GM23338 (cell line): ENCODE results near the gene EPC1.

Experiments
- CREB1 ChIP-seq: fragments of 250-450 bp; sonication (Bioruptor Pico); IDR thresholded peaks from 2 replicates; pipeline ENCODE4 v1.5.0; 2020; ENCODE audit warnings: low read depth, mild to moderate bottlenecking, moderate library complexity
- EZH2 ChIP-seq: fragments of 200-600 bp; sonication (generic); IDR thresholded peaks from one replicate; pipeline ENCODE4 v1.8.0; 2017; ENCODE audit warnings: antibody characterized with exemption, mild to moderate bottlenecking, low read depth; ENCODE audit not compliant: unreplicated experiment
- EZH2phosphoT487 ChIP-seq: fragments of 200-600 bp; sonication (generic); IDR thresholded peaks from one replicate; pipeline ENCODE4 v1.8.1; 2018; ENCODE audit warnings: antibody characterized with exemption; ENCODE audit not compliant: unreplicated experiment
- JUNB ChIP-seq: IDR thresholded peaks from one replicate; pipeline ENCODE4 v1.6.1; 2016; ENCODE audit warnings: antibody characterized with exemption; ENCODE audit not compliant: unreplicated experiment
- NANOG ChIP-seq: IDR thresholded peaks from 2 replicates; pipeline ENCODE4 v1.6.1; 2016; ENCODE audit warnings: antibody characterized with exemption, borderline replicate concordance
- POLR2AphosphoS5 ChIP-seq: IDR thresholded peaks from 2 replicates; pipeline ENCODE4 v1.6.1; 2016; ENCODE audit warnings: antibody characterized with exemption, low read depth
- STAT1 ChIP-seq: IDR thresholded peaks from one replicate; pipeline ENCODE4 v1.6.1; 2016; ENCODE audit warnings: antibody characterized with exemption; ENCODE audit not compliant: unreplicated experiment
- ZNF114 ChIP-seq: fragments of 250-450 bp; sonication (Bioruptor Pico); IDR thresholded peaks from 2 replicates; pipeline ENCODE4 v1.5.0; 2020; ENCODE audit warnings: mild to moderate bottlenecking, moderate library complexity
- TF ChIP-seq, protein P1 (sequence below), 2 experiments: fragments of 200-600 bp in 1 of 2; sonication (generic) in 1 of 2; conservative IDR thresholded peaks; 2 replicates each; pipeline versions ENCODE4 v1.5.1 to v1.6.1; 2016 to 2017; ENCODE audit warnings: antibody characterized with exemption in 2 of 2, low read depth in 2 of 2, mild to moderate bottlenecking in 2 of 2, moderate library complexity in 1 of 2
- TF ChIP-seq, protein P2 (sequence below): IDR thresholded peaks from one replicate; pipeline ENCODE4 v1.6.1; 2018; ENCODE audit warnings: antibody characterized with exemption; ENCODE audit not compliant: unreplicated experiment
- TF ChIP-seq, protein P3 (sequence below): IDR thresholded peaks from 2 replicates; pipeline ENCODE4 v1.6.1; 2016; ENCODE audit warnings: antibody characterized with exemption
- TF ChIP-seq, protein P4 (sequence below): fragments of 250-450 bp; sonication (Bioruptor Pico); IDR thresholded peaks from 2 replicates; pipeline ENCODE4 v1.5.0; 2020; ENCODE audit warnings: mild to moderate bottlenecking, moderate library complexity

DNA sequence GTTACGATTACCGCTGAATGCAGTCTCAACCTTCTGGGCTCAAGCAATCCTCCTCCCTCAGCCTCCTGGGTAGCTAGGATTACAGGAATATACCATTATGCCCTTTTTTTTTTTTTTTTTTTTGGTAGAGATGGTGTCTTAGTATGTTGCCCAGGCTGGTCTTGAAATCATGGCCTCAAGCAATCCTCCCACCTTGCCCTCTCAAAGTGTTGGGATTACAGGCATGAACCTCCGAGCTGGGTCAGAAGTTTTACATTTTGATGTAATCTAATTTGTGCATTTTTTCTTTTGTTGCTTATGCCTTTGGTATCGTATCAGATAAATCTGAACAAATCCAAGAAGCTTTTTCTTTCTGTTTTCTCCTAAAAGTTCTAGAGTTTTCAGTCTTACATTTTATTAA lies 87.4 kb downstream of the EPC1 start:
- TF ChIP-seq EZH2 (no peak), EZH2phosphoT487 (no peak), JUNB (no peak), POLR2AphosphoS5 (no peak), CREB1 (no peak), STAT1 (no peak), ZNF114 (CRISPR knock-in tag) (no peak), NANOG (no peak)
- TF ChIP-seq, protein P1, sequence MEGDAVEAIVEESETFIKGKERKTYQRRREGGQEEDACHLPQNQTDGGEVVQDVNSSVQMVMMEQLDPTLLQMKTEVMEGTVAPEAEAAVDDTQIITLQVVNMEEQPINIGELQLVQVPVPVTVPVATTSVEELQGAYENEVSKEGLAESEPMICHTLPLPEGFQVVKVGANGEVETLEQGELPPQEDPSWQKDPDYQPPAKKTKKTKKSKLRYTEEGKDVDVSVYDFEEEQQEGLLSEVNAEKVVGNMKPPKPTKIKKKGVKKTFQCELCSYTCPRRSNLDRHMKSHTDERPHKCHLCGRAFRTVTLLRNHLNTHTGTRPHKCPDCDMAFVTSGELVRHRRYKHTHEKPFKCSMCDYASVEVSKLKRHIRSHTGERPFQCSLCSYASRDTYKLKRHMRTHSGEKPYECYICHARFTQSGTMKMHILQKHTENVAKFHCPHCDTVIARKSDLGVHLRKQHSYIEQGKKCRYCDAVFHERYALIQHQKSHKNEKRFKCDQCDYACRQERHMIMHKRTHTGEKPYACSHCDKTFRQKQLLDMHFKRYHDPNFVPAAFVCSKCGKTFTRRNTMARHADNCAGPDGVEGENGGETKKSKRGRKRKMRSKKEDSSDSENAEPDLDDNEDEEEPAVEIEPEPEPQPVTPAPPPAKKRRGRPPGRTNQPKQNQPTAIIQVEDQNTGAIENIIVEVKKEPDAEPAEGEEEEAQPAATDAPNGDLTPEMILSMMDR (conservative IDR thresholded peaks at IDR 0.05; ENCODE audit: low read depth in 2 of 2), result no peak
- TF ChIP-seq, protein P2, sequence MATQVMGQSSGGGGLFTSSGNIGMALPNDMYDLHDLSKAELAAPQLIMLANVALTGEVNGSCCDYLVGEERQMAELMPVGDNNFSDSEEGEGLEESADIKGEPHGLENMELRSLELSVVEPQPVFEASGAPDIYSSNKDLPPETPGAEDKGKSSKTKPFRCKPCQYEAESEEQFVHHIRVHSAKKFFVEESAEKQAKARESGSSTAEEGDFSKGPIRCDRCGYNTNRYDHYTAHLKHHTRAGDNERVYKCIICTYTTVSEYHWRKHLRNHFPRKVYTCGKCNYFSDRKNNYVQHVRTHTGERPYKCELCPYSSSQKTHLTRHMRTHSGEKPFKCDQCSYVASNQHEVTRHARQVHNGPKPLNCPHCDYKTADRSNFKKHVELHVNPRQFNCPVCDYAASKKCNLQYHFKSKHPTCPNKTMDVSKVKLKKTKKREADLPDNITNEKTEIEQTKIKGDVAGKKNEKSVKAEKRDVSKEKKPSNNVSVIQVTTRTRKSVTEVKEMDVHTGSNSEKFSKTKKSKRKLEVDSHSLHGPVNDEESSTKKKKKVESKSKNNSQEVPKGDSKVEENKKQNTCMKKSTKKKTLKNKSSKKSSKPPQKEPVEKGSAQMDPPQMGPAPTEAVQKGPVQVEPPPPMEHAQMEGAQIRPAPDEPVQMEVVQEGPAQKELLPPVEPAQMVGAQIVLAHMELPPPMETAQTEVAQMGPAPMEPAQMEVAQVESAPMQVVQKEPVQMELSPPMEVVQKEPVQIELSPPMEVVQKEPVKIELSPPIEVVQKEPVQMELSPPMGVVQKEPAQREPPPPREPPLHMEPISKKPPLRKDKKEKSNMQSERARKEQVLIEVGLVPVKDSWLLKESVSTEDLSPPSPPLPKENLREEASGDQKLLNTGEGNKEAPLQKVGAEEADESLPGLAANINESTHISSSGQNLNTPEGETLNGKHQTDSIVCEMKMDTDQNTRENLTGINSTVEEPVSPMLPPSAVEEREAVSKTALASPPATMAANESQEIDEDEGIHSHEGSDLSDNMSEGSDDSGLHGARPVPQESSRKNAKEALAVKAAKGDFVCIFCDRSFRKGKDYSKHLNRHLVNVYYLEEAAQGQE, result no peak
- TF ChIP-seq, protein P3, sequence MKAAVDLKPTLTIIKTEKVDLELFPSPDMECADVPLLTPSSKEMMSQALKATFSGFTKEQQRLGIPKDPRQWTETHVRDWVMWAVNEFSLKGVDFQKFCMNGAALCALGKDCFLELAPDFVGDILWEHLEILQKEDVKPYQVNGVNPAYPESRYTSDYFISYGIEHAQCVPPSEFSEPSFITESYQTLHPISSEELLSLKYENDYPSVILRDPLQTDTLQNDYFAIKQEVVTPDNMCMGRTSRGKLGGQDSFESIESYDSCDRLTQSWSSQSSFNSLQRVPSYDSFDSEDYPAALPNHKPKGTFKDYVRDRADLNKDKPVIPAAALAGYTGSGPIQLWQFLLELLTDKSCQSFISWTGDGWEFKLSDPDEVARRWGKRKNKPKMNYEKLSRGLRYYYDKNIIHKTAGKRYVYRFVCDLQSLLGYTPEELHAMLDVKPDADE, result no peak
- TF ChIP-seq, protein P4, sequence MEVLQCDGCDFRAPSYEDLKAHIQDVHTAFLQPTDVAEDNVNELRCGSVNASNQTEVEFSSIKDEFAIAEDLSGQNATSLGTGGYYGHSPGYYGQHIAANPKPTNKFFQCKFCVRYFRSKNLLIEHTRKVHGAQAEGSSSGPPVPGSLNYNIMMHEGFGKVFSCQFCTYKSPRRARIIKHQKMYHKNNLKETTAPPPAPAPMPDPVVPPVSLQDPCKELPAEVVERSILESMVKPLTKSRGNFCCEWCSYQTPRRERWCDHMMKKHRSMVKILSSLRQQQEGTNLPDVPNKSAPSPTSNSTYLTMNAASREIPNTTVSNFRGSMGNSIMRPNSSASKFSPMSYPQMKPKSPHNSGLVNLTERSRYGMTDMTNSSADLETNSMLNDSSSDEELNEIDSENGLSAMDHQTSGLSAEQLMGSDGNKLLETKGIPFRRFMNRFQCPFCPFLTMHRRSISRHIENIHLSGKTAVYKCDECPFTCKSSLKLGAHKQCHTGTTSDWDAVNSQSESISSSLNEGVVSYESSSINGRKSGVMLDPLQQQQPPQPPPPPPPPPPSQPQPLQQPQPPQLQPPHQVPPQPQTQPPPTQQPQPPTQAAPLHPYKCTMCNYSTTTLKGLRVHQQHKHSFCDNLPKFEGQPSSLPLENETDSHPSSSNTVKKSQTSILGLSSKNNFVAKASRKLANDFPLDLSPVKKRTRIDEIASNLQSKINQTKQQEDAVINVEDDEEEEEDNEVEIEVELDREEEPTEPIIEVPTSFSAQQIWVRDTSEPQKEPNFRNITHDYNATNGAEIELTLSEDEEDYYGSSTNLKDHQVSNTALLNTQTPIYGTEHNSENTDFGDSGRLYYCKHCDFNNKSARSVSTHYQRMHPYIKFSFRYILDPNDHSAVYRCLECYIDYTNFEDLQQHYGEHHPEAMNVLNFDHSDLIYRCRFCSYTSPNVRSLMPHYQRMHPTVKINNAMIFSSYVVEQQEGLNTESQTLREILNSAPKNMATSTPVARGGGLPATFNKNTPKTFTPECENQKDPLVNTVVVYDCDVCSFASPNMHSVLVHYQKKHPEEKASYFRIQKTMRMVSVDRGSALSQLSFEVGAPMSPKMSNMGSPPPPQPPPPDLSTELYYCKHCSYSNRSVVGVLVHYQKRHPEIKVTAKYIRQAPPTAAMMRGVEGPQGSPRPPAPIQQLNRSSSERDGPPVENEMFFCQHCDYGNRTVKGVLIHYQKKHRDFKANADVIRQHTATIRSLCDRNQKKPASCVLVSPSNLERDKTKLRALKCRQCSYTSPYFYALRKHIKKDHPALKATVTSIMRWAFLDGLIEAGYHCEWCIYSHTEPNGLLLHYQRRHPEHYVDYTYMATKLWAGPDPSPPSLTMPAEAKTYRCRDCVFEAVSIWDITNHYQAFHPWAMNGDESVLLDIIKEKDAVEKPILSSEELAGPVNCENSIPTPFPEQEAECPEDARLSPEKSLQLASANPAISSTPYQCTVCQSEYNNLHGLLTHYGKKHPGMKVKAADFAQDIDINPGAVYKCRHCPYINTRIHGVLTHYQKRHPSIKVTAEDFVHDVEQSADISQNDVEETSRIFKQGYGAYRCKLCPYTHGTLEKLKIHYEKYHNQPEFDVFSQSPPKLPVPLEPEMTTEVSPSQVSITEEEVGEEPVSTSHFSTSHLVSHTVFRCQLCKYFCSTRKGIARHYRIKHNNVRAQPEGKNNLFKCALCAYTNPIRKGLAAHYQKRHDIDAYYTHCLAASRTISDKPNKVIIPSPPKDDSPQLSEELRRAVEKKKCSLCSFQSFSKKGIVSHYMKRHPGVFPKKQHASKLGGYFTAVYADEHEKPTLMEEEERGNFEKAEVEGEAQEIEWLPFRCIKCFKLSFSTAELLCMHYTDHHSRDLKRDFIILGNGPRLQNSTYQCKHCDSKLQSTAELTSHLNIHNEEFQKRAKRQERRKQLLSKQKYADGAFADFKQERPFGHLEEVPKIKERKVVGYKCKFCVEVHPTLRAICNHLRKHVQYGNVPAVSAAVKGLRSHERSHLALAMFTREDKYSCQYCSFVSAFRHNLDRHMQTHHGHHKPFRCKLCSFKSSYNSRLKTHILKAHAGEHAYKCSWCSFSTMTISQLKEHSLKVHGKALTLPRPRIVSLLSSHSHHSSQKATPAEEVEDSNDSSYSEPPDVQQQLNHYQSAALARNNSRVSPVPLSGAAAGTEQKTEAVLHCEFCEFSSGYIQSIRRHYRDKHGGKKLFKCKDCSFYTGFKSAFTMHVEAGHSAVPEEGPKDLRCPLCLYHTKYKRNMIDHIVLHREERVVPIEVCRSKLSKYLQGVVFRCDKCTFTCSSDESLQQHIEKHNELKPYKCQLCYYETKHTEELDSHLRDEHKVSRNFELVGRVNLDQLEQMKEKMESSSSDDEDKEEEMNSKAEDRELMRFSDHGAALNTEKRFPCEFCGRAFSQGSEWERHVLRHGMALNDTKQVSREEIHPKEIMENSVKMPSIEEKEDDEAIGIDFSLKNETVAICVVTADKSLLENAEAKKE (CRISPR knock-in tag), result no peak
